ENCODE data around the gene ZNF143.
A peak's percentile ranks its signal among the peaks of the same experiment; 100 is the strongest.

The ZNF143 gene

GRCh38 chr11:9561279-9561982, 100.6 kb downstream of the ZNF143 start:
- peaks cover 19% of the 10 kb centered on the region for H3K9me3 Mint-ChIP-seq
- H3K4me1 Mint-ChIP-seq (ENCODE audit: low read depth), result peaks cover 10% of the 10 kb centered on the region
- H3K27me3 Mint-ChIP-seq, result no peaks in the 10 kb centered on the region
- no peak overlapping the region for H3K27ac Mint-ChIP-seq
- H3K36me3 Mint-ChIP-seq (ENCODE audit: low read depth), result peaks cover 15% of the 10 kb centered on the region
- no peak overlapping the region for H3K4me3 Mint-ChIP-seq

GRCh38 chr11:9562716-9563115, 101.9 kb downstream of the ZNF143 start:
- H3K27ac Mint-ChIP-seq, result no peak overlapping the region
- H3K27me3 Mint-ChIP-seq, result no peaks in the 10 kb centered on the region
- peaks cover 6% of the 10 kb centered on the region for H3K36me3 Mint-ChIP-seq (ENCODE audit: low read depth)
- H3K4me3 Mint-ChIP-seq, result no peak overlapping the region
- peaks cover 19% of the 10 kb centered on the region for H3K9me3 Mint-ChIP-seq
- H3K4me1 Mint-ChIP-seq (ENCODE audit: low read depth), result peaks cover 18% of the 10 kb centered on the region

GRCh38 chr11:9563196-9563730, 102.5 kb downstream of the ZNF143 start:
- H3K36me3 Mint-ChIP-seq (ENCODE audit: low read depth), result peaks cover 6% of the 10 kb centered on the region
- no peak overlapping the region for H3K27ac Mint-ChIP-seq
- H3K4me3 Mint-ChIP-seq, result no peak overlapping the region
- peaks cover 19% of the 10 kb centered on the region for H3K9me3 Mint-ChIP-seq
- H3K27me3 Mint-ChIP-seq, result no peaks in the 10 kb centered on the region
- H3K4me1 Mint-ChIP-seq (ENCODE audit: low read depth), result peaks cover 21% of the 10 kb centered on the region

GRCh38 chr11:9565822-9566560, 105.2 kb downstream of the ZNF143 start:
- peak overlapping the region; percentile 59 for H3K27ac Mint-ChIP-seq
- H3K9me3 Mint-ChIP-seq, result peaks cover 7% of the 10 kb centered on the region
- H3K27me3 Mint-ChIP-seq, result no peaks in the 10 kb centered on the region
- no peak overlapping the region for H3K4me3 Mint-ChIP-seq
- H3K4me1 Mint-ChIP-seq (ENCODE audit: low read depth), result peaks cover 31% of the 10 kb centered on the region
- H3K36me3 Mint-ChIP-seq (ENCODE audit: low read depth), result no peaks in the 10 kb centered on the region

- Mint-ChIP-seq H3K27me3 (peaks cover 3% of the 10 kb centered on the region), H3K4me1 (ENCODE audit: low read depth) (peaks cover 31% of the 10 kb centered on the region), H3K36me3 (ENCODE audit: low read depth) (no peaks in the 10 kb centered on the region), H3K27ac (no peak overlapping the region), H3K9me3 (peaks cover 7% of the 10 kb centered on the region), H3K4me3 (no peak overlapping the region)
Observed at GRCh38 chr11:9566561-9567063, 105.8 kb downstream of the ZNF143 start.

- Mint-ChIP-seq H3K27ac (no peak overlapping the region), H3K27me3 (peaks cover 5% of the 10 kb centered on the region), H3K36me3 (ENCODE audit: low read depth) (no peaks in the 10 kb centered on the region), H3K4me1 (ENCODE audit: low read depth) (peaks cover 31% of the 10 kb centered on the region), H3K9me3 (peaks cover under 1% of the 10 kb centered on the region), H3K4me3 (no peak overlapping the region)
Observed at GRCh38 chr11:9567401-9567800, 106.6 kb downstream of the ZNF143 start.

- no peaks in the 10 kb centered on the region for H3K9me3 Mint-ChIP-seq
- H3K4me1 Mint-ChIP-seq (ENCODE audit: low read depth), result peaks cover 31% of the 10 kb centered on the region
- no peak overlapping the region for H3K27ac Mint-ChIP-seq
- H3K36me3 Mint-ChIP-seq (ENCODE audit: low read depth), result no peaks in the 10 kb centered on the region
- H3K4me3 Mint-ChIP-seq, result no peak overlapping the region
- peaks cover 5% of the 10 kb centered on the region for H3K27me3 Mint-ChIP-seq
Observed at GRCh38 chr11:9568161-9568853, 107.5 kb downstream of the ZNF143 start.

- Mint-ChIP-seq H3K27ac (no peak overlapping the region), H3K36me3 (ENCODE audit: low read depth) (no peaks in the 10 kb centered on the region), H3K4me3 (no peak overlapping the region), H3K9me3 (no peaks in the 10 kb centered on the region), H3K27me3 (peaks cover 5% of the 10 kb centered on the region), H3K4me1 (ENCODE audit: low read depth) (peaks cover 31% of the 10 kb centered on the region)
Observed at GRCh38 chr11:9568854-9569587, 108.2 kb downstream of the ZNF143 start.

GRCh38 chr11:9569588-9570164, 108.9 kb downstream of the ZNF143 start:
- H3K36me3 Mint-ChIP-seq (ENCODE audit: low read depth), result peaks cover 2% of the 10 kb centered on the region
- H3K27me3 Mint-ChIP-seq, result peaks cover 5% of the 10 kb centered on the region
- H3K4me1 Mint-ChIP-seq (ENCODE audit: low read depth), result peaks cover 31% of the 10 kb centered on the region
- no peak overlapping the region for H3K4me3 Mint-ChIP-seq
- H3K27ac Mint-ChIP-seq, result no peak overlapping the region
- no peaks in the 10 kb centered on the region for H3K9me3 Mint-ChIP-seq

- Mint-ChIP-seq H3K4me1 (ENCODE audit: low read depth) (peaks cover 34% of the 10 kb centered on the region), H3K36me3 (ENCODE audit: low read depth) (peaks cover 10% of the 10 kb centered on the region), H3K27ac (no peak overlapping the region), H3K27me3 (peaks cover 5% of the 10 kb centered on the region), H3K4me3 (no peak overlapping the region), H3K9me3 (no peaks in the 10 kb centered on the region)
Observed at GRCh38 chr11:9570313-9571025, 109.7 kb downstream of the ZNF143 start.

GRCh38 chr11:9571071-9571762, 110.4 kb downstream of the ZNF143 start:
- no peaks in the 10 kb centered on the region for H3K9me3 Mint-ChIP-seq
- H3K27ac Mint-ChIP-seq, result no peak overlapping the region
- H3K4me3 Mint-ChIP-seq, result peak overlapping the region; percentile 77
- peaks cover 5% of the 10 kb centered on the region for H3K27me3 Mint-ChIP-seq
- peaks cover 17% of the 10 kb centered on the region for H3K36me3 Mint-ChIP-seq (ENCODE audit: low read depth)
- H3K4me1 Mint-ChIP-seq (ENCODE audit: low read depth), result peaks cover 34% of the 10 kb centered on the region

GRCh38 chr11:9571763-9572115, 110.9 kb downstream of the ZNF143 start:
- Mint-ChIP-seq H3K27ac (peak overlapping the region; percentile 38), H3K4me3 (peak overlapping the region; percentile 77), H3K36me3 (ENCODE audit: low read depth) (peaks cover 23% of the 10 kb centered on the region), H3K9me3 (no peaks in the 10 kb centered on the region), H3K4me1 (ENCODE audit: low read depth) (peaks cover 34% of the 10 kb centered on the region), H3K27me3 (peaks cover 5% of the 10 kb centered on the region)

- H3K9me3 Mint-ChIP-seq, result no peaks in the 10 kb centered on the region
- H3K4me1 Mint-ChIP-seq (ENCODE audit: low read depth), result peaks cover 39% of the 10 kb centered on the region
- H3K4me3 Mint-ChIP-seq, result peak within 1 kb of the TSS; percentile 89
- peaks cover 37% of the 10 kb centered on the region for H3K36me3 Mint-ChIP-seq (ENCODE audit: low read depth)
- H3K27me3 Mint-ChIP-seq, result peaks cover 5% of the 10 kb centered on the region
- peak within 1 kb of the TSS; percentile 85 for H3K27ac Mint-ChIP-seq
Observed at GRCh38 chr11:9573052-9573774, 112.4 kb downstream of the ZNF143 start, which contains the start of gene WEE1. Gene WEE1, plus strand, starts transcription at chr11:9573670. Its CDS starts 264 bp downstream, at chr11:9573934.
